Stomach smooth muscle (tissue), 2 donors: ENCODE measurements around the gene SLX4IP.

Experiments
- H3K27ac ChIP-seq: one replicate; pipeline ENCODE4 v1.7.0; 2013; ENCODE audit warnings: mild to moderate bottlenecking, low read length, inconsistent platforms
- H3K27me3 ChIP-seq, 2 donors: one replicate each; pipeline ENCODE4 v1.7.0; 2013; ENCODE audit warnings: low read length in 2 of 2; ENCODE audit not compliant: insufficient read depth in 2 of 2, control insufficient read depth in 1 of 2
- H3K36me3 ChIP-seq, 2 donors: one replicate each; pipeline ENCODE4 v1.7.0; 2013; ENCODE audit warnings: low read length in 2 of 2; ENCODE audit not compliant: control insufficient read depth in 2 of 2, insufficient read depth in 2 of 2
- H3K4me1 ChIP-seq: one replicate; pipeline ENCODE4 v1.7.0; 2013; ENCODE audit warnings: low read length; ENCODE audit not compliant: control insufficient read depth, insufficient read depth
- H3K4me3 ChIP-seq, 2 donors: one replicate each; pipeline ENCODE4 v1.7.0; 2013; ENCODE audit warnings: low read length in 2 of 2
- H3K9ac ChIP-seq, 2 donors: one replicate each; pipeline ENCODE4 v1.7.0; 2013; ENCODE audit warnings: low read length in 2 of 2, mild to moderate bottlenecking in 1 of 2
- H3K9me3 ChIP-seq, 2 donors: one replicate each; pipeline ENCODE4 v1.7.0; 2013; ENCODE audit warnings: low read length in 2 of 2; ENCODE audit not compliant: control insufficient read depth in 2 of 2
- donor health status: healthy.
- donor health status: Pancreatic carcinoma.

Gene SLX4IP

GRCh38 chr20:10551732-10552724 is 116.9 kb downstream of the SLX4IP start:
- Histone ChIP-seq H3K27me3 (no peaks in the 10 kb centered on the region), H3K4me1 (no peaks in the 10 kb centered on the region), H3K9me3 (no peaks in the 10 kb centered on the region), H3K27ac (no peak overlapping the region), H3K4me3 (no peak overlapping the region), H3K36me3 (no peaks in the 10 kb centered on the region), H3K9ac (no peak overlapping the region)

- no peaks in the 10 kb centered on the region for H3K27me3 ChIP-seq
- no peak overlapping the region for H3K4me3 ChIP-seq
- no peaks in the 10 kb centered on the region for H3K36me3 ChIP-seq
- H3K4me1 ChIP-seq, result peaks cover 1% of the 10 kb centered on the region
- no peak overlapping the region for H3K27ac ChIP-seq
- no peaks in the 10 kb centered on the region for H3K9me3 ChIP-seq
- H3K9ac ChIP-seq, result no peak overlapping the region
Measured at GRCh38 chr20:10553326-10553984, 118.3 kb downstream of the SLX4IP start.

GRCh38 chr20:10554285-10554684 is 119.2 kb downstream of the SLX4IP start:
- H3K9me3 ChIP-seq, result no peaks in the 10 kb centered on the region
- no peaks in the 10 kb centered on the region for H3K36me3 ChIP-seq
- no peaks in the 10 kb centered on the region for H3K27me3 ChIP-seq
- H3K27ac ChIP-seq, result no peak overlapping the region
- no peak overlapping the region for H3K4me3 ChIP-seq
- H3K9ac ChIP-seq, result no peak overlapping the region
- peaks cover 5% of the 10 kb centered on the region for H3K4me1 ChIP-seq

GRCh38 chr20:10555393-10555792 is 120.3 kb downstream of the SLX4IP start:
- no peak overlapping the region for H3K27ac ChIP-seq

GRCh38 chr20:10555865-10556308 is 120.8 kb downstream of the SLX4IP start:
- peaks cover 5% of the 10 kb centered on the region for H3K4me1 ChIP-seq
- H3K27me3 ChIP-seq, result no peaks in the 10 kb centered on the region
- no peaks in the 10 kb centered on the region for H3K36me3 ChIP-seq
- no peaks in the 10 kb centered on the region for H3K9me3 ChIP-seq
- H3K4me3 ChIP-seq, result no peak overlapping the region
- H3K27ac ChIP-seq, result no peak overlapping the region
- H3K9ac ChIP-seq, result no peak overlapping the region

More at GRCh38 chr20:10555393-10555792, 120.3 kb downstream of the SLX4IP start:
- H3K27me3 ChIP-seq, result no peaks in the 10 kb centered on the region
- no peak overlapping the region for H3K4me3 ChIP-seq
- H3K9me3 ChIP-seq, result no peaks in the 10 kb centered on the region
- no peak overlapping the region for H3K9ac ChIP-seq
- H3K4me1 ChIP-seq, result peaks cover 5% of the 10 kb centered on the region
- no peaks in the 10 kb centered on the region for H3K36me3 ChIP-seq

DNA sequence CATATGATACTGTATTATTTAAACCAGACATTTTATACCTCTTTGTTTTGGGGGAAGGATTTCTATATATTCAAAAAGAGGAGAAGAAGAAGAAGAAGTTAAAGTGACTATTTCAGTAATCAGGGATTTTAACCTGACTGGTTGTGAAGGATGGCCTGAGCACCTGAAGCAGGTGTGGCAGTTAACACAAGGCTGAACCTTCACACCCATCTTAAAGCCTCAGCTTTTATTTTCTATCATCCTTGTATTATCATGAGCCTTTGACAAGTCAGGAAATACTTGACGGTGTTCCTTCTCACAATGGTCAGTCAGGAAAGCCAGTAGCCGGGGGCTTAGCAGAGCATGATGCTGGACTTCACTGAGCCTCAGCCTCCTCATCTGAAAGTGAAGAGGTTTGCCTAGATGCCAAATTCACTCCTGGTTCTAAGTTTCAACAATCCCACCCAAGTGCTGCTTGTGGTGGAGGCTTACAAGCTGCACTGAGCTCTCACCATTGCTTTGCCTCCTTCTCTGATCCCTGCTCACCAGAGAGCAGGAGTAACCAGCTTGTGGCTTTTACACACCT is 121.5 kb downstream of the SLX4IP start:
- no peaks in the 10 kb centered on the region for H3K9me3 ChIP-seq
- no peak overlapping the region for H3K27ac ChIP-seq
- no peak overlapping the region for H3K4me3 ChIP-seq
- H3K36me3 ChIP-seq, result no peaks in the 10 kb centered on the region
- H3K4me1 ChIP-seq, result peaks cover 5% of the 10 kb centered on the region
- no peaks in the 10 kb centered on the region for H3K27me3 ChIP-seq
- no peak overlapping the region for H3K9ac ChIP-seq

DNA sequence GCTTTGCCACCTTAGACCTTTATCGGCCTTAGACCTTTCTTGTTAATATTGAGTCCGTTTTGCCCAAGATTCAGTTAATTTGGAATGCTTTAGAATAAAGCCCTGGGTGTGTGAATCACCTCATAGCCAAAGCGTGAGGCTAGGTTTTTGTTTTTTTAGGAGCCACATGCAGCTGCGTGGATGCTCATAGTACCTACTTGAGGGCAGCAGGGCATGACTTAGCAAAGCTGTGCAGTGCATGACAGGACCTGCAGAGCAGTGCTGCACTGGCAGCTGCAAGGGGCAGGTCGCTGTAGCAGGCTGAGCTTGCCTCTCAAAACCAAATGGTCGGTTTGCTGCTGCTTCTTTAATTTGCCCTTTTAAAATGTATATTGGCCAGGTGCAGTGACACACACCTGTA is 122.6 kb downstream of the SLX4IP start:
- no peak overlapping the region for H3K4me3 ChIP-seq
- peaks cover 5% of the 10 kb centered on the region for H3K4me1 ChIP-seq
- H3K36me3 ChIP-seq, result no peaks in the 10 kb centered on the region
- H3K9me3 ChIP-seq, result no peaks in the 10 kb centered on the region
- H3K9ac ChIP-seq, result no peak overlapping the region
- no peak overlapping the region for H3K27ac ChIP-seq
- no peaks in the 10 kb centered on the region for H3K27me3 ChIP-seq

DNA sequence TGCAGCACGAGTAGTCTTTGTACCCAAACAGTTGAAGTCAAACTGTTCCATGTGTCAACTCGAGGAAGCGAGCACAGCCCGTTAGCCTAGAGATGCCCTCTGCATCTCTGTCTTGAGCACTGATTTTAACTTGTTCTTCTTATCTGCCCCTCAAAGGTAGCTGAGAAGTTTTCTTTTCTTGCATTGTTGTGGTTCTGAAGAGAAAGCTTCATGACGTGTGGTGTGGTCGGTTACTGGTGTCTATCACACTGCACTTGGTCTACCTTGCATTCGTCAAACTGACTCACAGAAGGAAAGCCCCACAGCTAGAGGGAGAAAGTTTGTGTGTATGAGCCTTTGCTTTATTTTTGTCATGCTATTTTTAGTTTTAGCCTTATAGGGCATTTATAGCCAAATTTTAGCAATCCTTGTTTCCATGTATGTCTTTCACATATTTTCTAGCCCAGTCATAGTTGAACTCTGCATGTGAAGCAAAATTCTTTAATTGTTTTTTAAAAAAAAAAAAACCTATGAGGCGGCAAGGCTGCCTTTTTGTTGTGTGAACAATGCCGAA is 123.6 kb downstream of the SLX4IP start:
- no peaks in the 10 kb centered on the region for H3K36me3 ChIP-seq
- no peak overlapping the region for H3K27ac ChIP-seq
- peak overlapping the region in 1 of 2 donors; percentile 24 for H3K4me3 ChIP-seq
- H3K27me3 ChIP-seq, result no peaks in the 10 kb centered on the region
- H3K9ac ChIP-seq, result no peak overlapping the region
- H3K9me3 ChIP-seq, result no peaks in the 10 kb centered on the region
- H3K4me1 ChIP-seq, result peaks cover 5% of the 10 kb centered on the region

- H3K9ac ChIP-seq, result no peak overlapping the region
- no peaks in the 10 kb centered on the region for H3K27me3 ChIP-seq
- H3K36me3 ChIP-seq, result no peaks in the 10 kb centered on the region
- no peak overlapping the region for H3K27ac ChIP-seq
- H3K9me3 ChIP-seq, result no peaks in the 10 kb centered on the region
- no peak overlapping the region for H3K4me3 ChIP-seq
- peaks cover 5% of the 10 kb centered on the region for H3K4me1 ChIP-seq
Measured at GRCh38 chr20:10559266-10559665, 124.2 kb downstream of the SLX4IP start.

- no peaks in the 10 kb centered on the region for H3K9me3 ChIP-seq
- no peak overlapping the region for H3K27ac ChIP-seq
- H3K27me3 ChIP-seq, result no peaks in the 10 kb centered on the region
- H3K4me1 ChIP-seq, result peaks cover 5% of the 10 kb centered on the region
- no peak overlapping the region for H3K9ac ChIP-seq
- no peak overlapping the region for H3K4me3 ChIP-seq
- no peaks in the 10 kb centered on the region for H3K36me3 ChIP-seq
Measured at GRCh38 chr20:10560686-10561085, 125.6 kb downstream of the SLX4IP start.
